GM19193 (cell line): Measurements from ENCODE around the gene PLCH2.

Experiments used
- POLR2A ChIP-seq: IDR thresholded peaks from 4 replicates; pipeline ENCODE4 v1.6.1; 2011; ENCODE audit not compliant: insufficient read depth, insufficient read length; ENCODE audit errors: extremely low read depth

The PLCH2 gene

GRCh38 chr1:2480236-2480985 lies 4.3 kb downstream of the PLCH2 start:
- TF ChIP-seq POLR2A = no peak

GRCh38 chr1:2480986-2481364 lies 4.9 kb downstream of the PLCH2 start:
- no peak for TF ChIP-seq POLR2A

GRCh38 chr1:2481885-2482284 lies 5.8 kb downstream of the PLCH2 start:
- TF ChIP-seq POLR2A = no peak

- no peak for TF ChIP-seq POLR2A
Observed at GRCh38 chr1:2482588-2482987, 6.5 kb downstream of the PLCH2 start.

GRCh38 chr1:2483026-2483425 lies 6.9 kb downstream of the PLCH2 start:
- TF ChIP-seq POLR2A = no peak

- TF ChIP-seq POLR2A = no peak
Observed at GRCh38 chr1:2483970-2484369, 7.9 kb downstream of the PLCH2 start.

- no peak for TF ChIP-seq POLR2A
Observed at GRCh38 chr1:2486041-2486440, 10.0 kb downstream of the PLCH2 start.

- TF ChIP-seq POLR2A = no peak
Observed at GRCh38 chr1:2486558-2486957, 10.5 kb downstream of the PLCH2 start.

GRCh38 chr1:2488688-2489087 lies 12.6 kb downstream of the PLCH2 start:
- TF ChIP-seq POLR2A = no peak

GRCh38 chr1:2489615-2490014 lies 13.5 kb downstream of the PLCH2 start:
- no peak for TF ChIP-seq POLR2A

- TF ChIP-seq POLR2A = no peak
Observed at GRCh38 chr1:2492091-2492490, 16.0 kb downstream of the PLCH2 start.

GRCh38 chr1:2493218-2493617 lies 17.1 kb downstream of the PLCH2 start:
- TF ChIP-seq POLR2A = no peak

GRCh38 chr1:2493691-2494322 lies 17.7 kb downstream of the PLCH2 start:
- TF ChIP-seq POLR2A = no peak

- TF ChIP-seq POLR2A = no peak
Observed at GRCh38 chr1:2494323-2494693, 18.2 kb downstream of the PLCH2 start.

- no peak for TF ChIP-seq POLR2A
Observed at GRCh38 chr1:2495026-2495425, 18.9 kb downstream of the PLCH2 start.

GRCh38 chr1:2495546-2495945 lies 19.5 kb downstream of the PLCH2 start:
- no peak for TF ChIP-seq POLR2A
